NCI-H146 (cell line): ENCODE data around the gene ARMC2.
A peak's percentile ranks its signal among the peaks of the same experiment; 100 is the strongest.
"Not testable (repeated sequence)": the region's sequence is repeated elsewhere in the genome, so short reads cannot be mapped to it uniquely, and the experiment has no call there.

Source experiments
- DNase-seq: peaks from one replicate; lab custom pipeline; 2025; lab: John Stamatoyannopoulos, UW

ARMC2 gene

GRCh38 chr6:108832738-108833137, 15.5 kb upstream of the ARMC2 start:
- DNase-seq: no peak

- peak; percentile 75 for DNase-seq
Measured at GRCh38 chr6:108835218-108835850, 12.9 kb upstream of the ARMC2 start.

- DNase-seq: no peak
Measured at GRCh38 chr6:108836061-108836460, 12.2 kb upstream of the ARMC2 start.

GRCh38 chr6:108837236-108837971, 10.8 kb upstream of the ARMC2 start:
- DNase-seq: no peak

DNA sequence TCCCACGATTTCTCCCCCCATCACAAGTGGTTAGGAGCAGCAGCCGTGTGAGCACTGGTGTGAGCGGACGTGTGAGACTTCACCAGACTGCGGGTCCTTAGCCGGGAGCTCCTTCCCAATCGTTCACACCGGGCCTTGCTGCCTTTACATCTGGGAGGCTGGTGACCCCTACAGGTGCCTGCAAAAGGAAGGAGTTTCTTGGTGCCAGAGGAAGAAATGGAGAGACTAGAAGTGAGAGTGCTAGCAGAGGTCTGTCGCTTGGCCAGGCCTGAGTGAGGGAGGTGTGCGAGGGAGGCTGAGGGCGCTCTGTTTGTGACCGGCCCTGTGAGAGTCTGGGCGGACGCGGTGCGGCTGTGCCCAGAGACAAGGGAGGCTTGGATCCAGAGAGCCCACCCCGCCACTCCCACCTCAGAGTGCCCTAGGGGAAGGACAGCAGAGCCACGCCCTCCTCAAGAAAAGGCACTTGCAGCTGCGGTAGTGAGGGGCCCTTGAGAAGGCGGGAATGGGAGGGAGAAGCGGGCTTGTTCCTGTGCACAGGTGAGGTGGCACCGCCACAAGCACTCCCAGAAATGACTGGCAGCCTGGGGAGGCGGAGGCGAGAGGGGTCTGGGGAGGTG, 10.0 kb upstream of the ARMC2 start:
- DNase-seq: no peak

DNA sequence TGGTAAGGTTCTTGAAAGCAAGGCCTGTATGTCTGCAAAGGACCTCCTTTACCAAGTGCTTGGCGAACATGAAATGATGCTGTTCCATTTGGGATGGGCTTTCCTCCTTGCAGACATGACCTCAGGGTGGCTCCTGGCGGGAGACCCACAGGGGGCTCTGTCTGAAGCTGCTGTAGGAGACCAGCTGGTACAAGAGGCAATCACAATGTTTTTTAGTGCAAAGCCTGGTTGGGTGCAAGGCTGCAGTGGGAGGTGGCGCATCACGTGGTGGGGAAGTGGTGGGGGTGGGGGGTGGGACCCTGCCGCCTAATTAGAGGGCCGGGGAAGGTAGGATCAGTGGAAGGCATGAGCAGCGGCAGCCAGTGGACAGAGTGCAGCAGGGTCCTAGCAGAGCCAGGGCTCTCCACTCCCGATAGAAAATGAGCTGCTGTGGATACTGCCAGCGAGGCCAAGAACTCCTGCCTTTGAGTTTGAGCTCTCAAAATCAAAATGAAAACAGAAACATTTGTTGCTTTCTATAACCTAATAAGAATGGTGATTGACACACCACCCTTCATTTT, 9.1 kb upstream of the ARMC2 start:
- peak; percentile 46 for DNase-seq

DNA sequence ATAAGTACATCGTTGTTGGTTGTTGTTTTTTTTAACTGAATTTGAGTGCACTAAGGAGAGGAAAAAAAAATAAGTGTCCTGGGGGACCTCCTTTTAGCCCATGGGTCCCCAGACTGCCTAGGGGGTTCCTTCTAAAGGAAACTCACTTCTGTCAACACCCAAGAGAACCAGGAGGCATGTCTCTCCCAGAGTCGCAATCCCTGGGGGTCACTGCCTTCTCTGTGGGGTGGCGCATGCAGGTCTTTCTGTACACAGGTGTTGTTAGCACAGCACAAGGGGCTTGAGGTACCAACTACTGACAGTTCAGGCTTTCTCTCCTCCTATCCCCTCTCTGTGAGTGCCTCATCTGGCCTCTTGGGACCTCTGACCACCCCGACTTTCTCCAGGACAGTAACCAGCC, 7.3 kb upstream of the ARMC2 start:
- DNase-seq: no peak

DNA sequence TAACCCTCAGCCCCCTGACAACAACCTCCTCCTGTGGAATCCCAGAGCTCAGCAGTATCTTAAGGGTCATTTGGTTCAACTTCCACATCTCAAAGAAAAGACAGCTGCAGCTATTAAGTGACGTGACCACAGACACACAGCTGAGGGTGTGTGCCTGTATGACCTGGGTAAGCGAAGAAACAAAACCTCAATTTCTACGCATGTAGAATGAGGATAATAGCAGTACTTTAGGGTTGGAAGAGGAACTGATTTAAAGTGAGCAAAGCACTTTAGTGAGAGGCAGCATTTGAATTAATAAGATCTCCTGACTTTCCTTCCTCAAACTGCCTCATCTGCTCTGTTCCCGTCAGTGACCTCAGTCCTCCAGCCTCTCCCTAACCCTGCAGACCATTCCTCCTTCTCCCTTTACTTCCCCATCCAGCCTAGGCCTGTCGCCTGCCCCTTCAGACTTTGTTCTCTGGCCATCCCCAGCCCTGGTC, 6.8 kb upstream of the ARMC2 start:
- DNase-seq: no peak

- no peak for DNase-seq
Measured at GRCh38 chr6:108844135-108844534, 4.1 kb upstream of the ARMC2 start.

DNA sequence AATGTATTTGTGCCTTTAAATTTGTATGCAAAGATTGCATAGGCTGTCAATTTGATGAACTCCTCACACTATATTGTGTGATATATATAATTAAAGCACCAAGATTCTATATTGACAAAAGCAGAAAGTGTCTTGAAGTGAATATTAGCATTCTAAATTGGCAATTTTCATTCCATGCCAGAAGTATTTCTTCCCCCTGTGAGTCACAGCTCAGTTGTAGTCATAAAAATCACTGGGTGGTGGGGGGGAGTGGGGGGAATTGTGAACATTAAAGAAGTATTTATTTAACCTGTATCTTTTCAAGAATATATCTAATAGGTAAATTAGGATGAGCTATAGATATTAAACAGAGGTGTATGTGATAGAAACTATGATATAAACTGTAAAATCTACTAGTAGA, 3.1 kb upstream of the ARMC2 start:
- no peak for DNase-seq

DNA sequence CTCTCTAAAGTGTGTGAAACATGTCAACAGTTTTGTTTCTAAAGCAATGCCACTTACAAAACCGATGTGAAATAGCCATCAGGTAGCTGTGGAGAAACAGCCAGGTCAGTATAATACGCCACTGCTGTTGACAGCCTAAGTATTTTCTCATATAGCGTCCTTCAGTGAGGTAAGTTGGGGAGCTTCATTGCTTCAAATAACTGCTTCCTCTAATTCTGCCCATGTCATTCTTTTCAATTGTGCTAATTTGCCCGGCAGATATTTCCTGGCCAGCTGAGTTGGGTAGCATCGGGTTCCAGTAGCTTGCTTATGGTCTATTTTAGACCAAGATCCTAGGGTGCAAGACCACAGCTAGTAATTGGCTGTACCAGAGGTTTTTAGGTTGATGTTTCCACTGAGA, 2.1 kb upstream of the ARMC2 start:
- DNase-seq: no peak

DNA sequence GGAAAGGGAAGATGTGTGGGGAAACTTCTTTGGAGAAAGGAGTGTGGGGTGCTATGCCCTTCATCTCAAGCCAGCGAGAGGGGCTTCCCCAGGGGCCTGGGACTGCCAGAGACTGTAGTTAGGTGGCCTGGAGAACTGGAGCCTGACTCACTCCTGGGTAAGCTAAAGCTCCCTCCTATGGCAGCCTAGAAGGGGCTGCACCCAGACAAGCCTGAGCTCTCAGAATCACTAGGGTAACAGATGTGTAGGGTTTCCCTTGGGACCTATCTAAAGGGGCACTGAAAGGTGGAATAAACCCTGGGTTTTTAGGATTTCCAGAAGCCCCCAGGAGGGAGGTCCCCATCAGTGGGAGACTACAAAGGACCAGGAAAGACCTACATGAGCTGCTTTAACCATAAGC, 1.6 kb upstream of the ARMC2 start:
- no peak for DNase-seq

DNA sequence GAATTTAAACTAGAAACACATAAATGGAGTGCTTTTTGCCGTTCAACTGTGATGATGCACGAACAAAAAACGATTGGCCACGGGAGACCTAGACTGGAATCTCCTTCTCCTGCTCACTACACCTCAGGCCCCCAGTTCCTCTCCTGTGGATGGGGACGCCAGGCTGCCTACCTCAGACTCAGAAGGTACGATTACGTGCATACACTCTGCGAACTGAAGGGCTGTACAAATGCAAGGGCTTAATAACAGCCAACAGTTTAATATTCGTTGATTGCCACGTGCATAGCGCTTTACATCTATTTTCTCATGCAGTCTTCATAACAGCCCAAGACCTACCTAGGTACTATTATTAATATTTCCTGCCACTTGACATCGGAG, 495 bp upstream of the ARMC2 start:
- peak; percentile 48 for DNase-seq

- no peak for DNase-seq
Measured at GRCh38 chr6:108850669-108851465, 2.6 kb downstream of the ARMC2 start.

GRCh38 chr6:108851756-108852155, 3.5 kb downstream of the ARMC2 start:
- no peak for DNase-seq

DNA sequence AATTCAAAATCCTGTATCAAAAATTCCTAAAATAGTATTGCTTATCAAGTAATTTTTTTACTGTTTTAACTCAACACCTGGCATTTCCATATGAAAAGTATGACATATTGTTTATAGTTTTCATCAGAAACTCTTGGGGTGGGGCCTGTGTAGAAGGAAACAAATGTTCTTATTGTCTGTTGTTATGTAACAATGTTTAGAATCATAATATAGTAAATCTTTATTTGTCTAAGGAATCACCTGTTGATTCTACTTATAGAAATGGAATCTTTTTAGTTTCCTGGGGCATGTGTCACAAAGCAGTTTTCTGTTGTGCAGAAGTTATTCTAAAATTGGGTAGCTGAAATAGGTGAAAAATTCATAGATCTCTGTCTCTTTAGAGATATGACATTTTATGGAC, 4.9 kb downstream of the ARMC2 start:
- DNase-seq: no peak

GRCh38 chr6:108862479-108863191, 14.4 kb downstream of the ARMC2 start:
- no peak for DNase-seq

GRCh38 chr6:108865751-108866286, 17.6 kb downstream of the ARMC2 start:
- DNase-seq: not testable (repeated sequence)

- no peak for DNase-seq
Measured at GRCh38 chr6:108866798-108867197, 18.6 kb downstream of the ARMC2 start.

DNA sequence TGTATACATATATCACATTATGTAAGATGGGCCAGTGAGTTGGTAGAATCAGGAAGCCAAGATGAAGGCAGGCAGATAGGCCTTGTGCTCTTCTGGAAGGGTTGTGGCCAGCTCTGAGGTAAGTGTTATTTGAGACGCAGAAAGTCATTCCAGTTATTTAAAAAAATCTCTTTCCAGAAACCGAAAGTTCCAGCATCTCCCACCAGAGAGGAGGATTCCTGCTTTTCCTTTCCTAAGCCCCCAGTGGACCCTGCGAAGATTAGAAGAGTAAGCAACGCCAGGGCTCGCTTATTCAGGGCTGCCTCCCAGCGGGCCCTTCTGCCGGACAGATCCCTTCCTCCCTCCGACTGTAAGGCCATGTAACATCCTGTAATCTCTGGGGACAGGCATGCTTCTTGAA, 20.4 kb downstream of the ARMC2 start:
- DNase-seq: no peak

DNA sequence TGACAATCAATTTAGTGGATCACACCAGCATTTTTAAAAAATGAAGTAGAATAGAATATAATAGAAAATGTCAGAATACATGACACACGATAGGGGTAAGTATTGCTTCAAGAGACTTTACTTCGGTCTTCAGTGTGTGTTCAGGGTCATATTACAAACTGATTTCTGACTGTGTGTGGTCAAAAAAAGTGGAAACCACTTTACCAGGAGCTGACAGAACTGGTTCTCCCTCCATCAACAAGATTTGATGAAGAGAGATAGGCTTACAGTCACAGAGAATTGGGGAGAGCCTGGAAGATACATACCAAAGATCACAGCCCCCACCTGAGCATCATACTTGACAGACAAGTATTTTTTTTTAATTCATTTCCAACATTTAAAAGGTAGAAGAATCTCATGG, 21.7 kb downstream of the ARMC2 start:
- no peak for DNase-seq
